Hepatocyte (in vitro differentiated cells): ENCODE data around the gene VPS13D. TPM values are rescaled to one million over a fixed set of nuclear protein-coding genes. Genes with fewer than 3 reads are reported as not detected.

Experiments used
- DNase-seq: peaks from one replicate; pipeline ENCODE4 v3.0.0-alpha.2; 2016; ENCODE audit warnings: low spot score
- H2AFZ ChIP-seq: fragments of 200-600 bp; sonication (generic); 2 replicates; pipeline ENCODE4 v1.6.0; 2016; ENCODE audit warnings: antibody characterized with exemption, mild to moderate bottlenecking
- H3K27ac ChIP-seq: fragments of 200-600 bp; sonication (generic); 2 replicates; pipeline ENCODE4 v1.5.1; 2016; ENCODE audit warnings: mild to moderate bottlenecking
- H3K27me3 ChIP-seq: fragments of 200-600 bp; sonication (generic); 2 replicates; pipeline ENCODE4 v1.6.1; 2016
- H3K36me3 ChIP-seq: fragments of 200-600 bp; sonication (generic); replicated peaks from 2 replicates; pipeline ENCODE4 v1.5.1; 2016; ENCODE audit warnings: low read depth; ENCODE audit not compliant: insufficient read depth
- H3K4me1 ChIP-seq: fragments of 200-600 bp; sonication (generic); 2 replicates; pipeline ENCODE4 v1.5.1; 2016; ENCODE audit warnings: mild to moderate bottlenecking, moderate library complexity; ENCODE audit not compliant: insufficient read depth
- H3K4me2 ChIP-seq: fragments of 200-600 bp; sonication (generic); 2 replicates; pipeline ENCODE4 v1.6.0; 2016
- H3K4me3 ChIP-seq: fragments of 200-600 bp; sonication (generic); 2 replicates; pipeline ENCODE4 v1.5.1; 2016; ENCODE audit warnings: mild to moderate bottlenecking
- H3K79me2 ChIP-seq: fragments of 200-600 bp; sonication (generic); 2 replicates; pipeline ENCODE4 v1.6.0; 2017; ENCODE audit warnings: mild to moderate bottlenecking
- H3K9me2 ChIP-seq: fragments of 200-600 bp; sonication (generic); replicated peaks from 2 replicates; pipeline ENCODE4 v1.6.0; 2017; ENCODE audit warnings: mild to moderate bottlenecking; ENCODE audit not compliant: insufficient read depth
- H3K9me3 ChIP-seq: fragments of 200-600 bp; sonication (generic); 2 replicates; pipeline ENCODE4 v1.5.1; 2016; ENCODE audit warnings: low read depth, mild to moderate bottlenecking
- H4K20me1 ChIP-seq: fragments of 200-600 bp; sonication (generic); 2 replicates; pipeline ENCODE4 v1.6.0; 2016; ENCODE audit warnings: mild to moderate bottlenecking; ENCODE audit not compliant: insufficient read depth, poor library complexity, severe bottlenecking
- EZH2 ChIP-seq: fragments of 200-600 bp; sonication (generic); IDR thresholded peaks from 2 replicates; pipeline ENCODE4 v1.6.1; 2016; ENCODE audit warnings: antibody characterized with exemption, mild to moderate bottlenecking, borderline replicate concordance
- EZH2phosphoT487 ChIP-seq: fragments of 200-600 bp; sonication (generic); IDR thresholded peaks from one replicate; pipeline ENCODE4 v1.6.1; 2018; ENCODE audit warnings: antibody characterized with exemption, mild to moderate bottlenecking, low read depth, moderate library complexity; ENCODE audit not compliant: unreplicated experiment, severe bottlenecking
- WGBS: methylation state at CpG from one replicate; pipeline ENCODE4 v1.1.6; 2016; ENCODE audit warnings: low lambda C conversion rate; ENCODE audit errors: missing lambda C conversion rate; 5-methylcytosine and 5-hydroxymethylcytosine counted together
- polyA plus RNA-seq: library from polyadenylated mRNA; unstranded; fragments of >200 nt; fragmentation: Nextera tagmentation; extraction: Ambion mirVana; gene quantifications from 2 replicates; pipeline ENCODE4 v1.2.1, GENCODE V29; 2016
- total RNA-seq: library from RNA; depleted of rRNA; stranded (reverse); fragments of >200 nt; gene quantifications from 2 replicates; pipeline ENCODE4 v1.2.3, GENCODE V29; 2014
- TF ChIP-seq, protein P1 (sequence below): fragments of 200-600 bp; sonication (generic); IDR thresholded peaks from 2 replicates; pipeline ENCODE4 v1.5.1; 2016; ENCODE audit warnings: antibody characterized with exemption, mild to moderate bottlenecking; ENCODE audit not compliant: poor library complexity

Gene VPS13D
- total and polyA plus RNA-seq, 2 experiments from 2014 or later: 7.3 to 32.2 TPM

DNA sequence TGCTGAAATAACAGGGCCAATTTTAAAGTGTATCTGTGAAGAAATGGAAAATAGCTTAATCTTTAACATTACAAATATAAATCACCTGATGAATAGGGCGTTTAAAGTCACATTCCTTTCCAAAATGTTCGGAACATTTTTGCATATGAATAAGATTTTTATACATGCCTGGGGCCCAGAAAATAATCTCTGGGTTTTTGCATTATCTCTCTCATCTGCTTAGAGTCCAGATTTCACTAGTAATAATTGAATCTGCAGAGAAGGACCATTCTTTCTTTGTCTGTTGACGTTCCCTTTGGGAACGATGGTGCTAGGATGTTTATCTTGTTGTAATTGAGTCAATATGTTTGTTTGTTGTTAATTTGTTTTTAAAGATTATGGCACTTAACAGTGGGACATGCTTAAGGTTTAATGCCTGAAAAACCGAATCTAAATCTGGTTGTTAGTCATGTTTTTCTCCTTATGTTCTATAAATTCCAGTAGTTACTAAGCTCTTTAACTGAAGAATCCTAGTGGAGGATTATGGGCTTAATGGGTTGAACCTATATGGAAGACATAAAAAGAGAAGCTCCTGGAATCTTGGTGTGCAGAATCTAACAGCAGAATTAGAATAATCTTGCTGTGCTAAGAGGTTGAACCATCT, 140.6 kb downstream of the VPS13D start:
- Histone ChIP-seq H3K4me1 (no peaks in the 10 kb centered on the region), H3K27me3 (no peaks in the 10 kb centered on the region), H2AFZ (no peak overlapping the region), H3K4me3 (no peak overlapping the region), H3K4me2 (no peak overlapping the region), H3K79me2 (no peaks in the 10 kb centered on the region), H3K9me2 (no peaks in the 10 kb centered on the region), H3K27ac (no peak overlapping the region), H4K20me1 (no peaks in the 10 kb centered on the region), H3K9me3 (no peaks in the 10 kb centered on the region), H3K36me3 (no peaks in the 10 kb centered on the region)
- WGBS: 51% methylated on average over 5 of the region's 5 CpGs
- no peak for DNase-seq
- TF ChIP-seq, protein P1, sequence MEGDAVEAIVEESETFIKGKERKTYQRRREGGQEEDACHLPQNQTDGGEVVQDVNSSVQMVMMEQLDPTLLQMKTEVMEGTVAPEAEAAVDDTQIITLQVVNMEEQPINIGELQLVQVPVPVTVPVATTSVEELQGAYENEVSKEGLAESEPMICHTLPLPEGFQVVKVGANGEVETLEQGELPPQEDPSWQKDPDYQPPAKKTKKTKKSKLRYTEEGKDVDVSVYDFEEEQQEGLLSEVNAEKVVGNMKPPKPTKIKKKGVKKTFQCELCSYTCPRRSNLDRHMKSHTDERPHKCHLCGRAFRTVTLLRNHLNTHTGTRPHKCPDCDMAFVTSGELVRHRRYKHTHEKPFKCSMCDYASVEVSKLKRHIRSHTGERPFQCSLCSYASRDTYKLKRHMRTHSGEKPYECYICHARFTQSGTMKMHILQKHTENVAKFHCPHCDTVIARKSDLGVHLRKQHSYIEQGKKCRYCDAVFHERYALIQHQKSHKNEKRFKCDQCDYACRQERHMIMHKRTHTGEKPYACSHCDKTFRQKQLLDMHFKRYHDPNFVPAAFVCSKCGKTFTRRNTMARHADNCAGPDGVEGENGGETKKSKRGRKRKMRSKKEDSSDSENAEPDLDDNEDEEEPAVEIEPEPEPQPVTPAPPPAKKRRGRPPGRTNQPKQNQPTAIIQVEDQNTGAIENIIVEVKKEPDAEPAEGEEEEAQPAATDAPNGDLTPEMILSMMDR: no peak
- TF ChIP-seq EZH2: no peak
- no peak for TF ChIP-seq EZH2phosphoT487

GRCh38 chr1:12371053-12371452, 141.2 kb downstream of the VPS13D start:
- no peaks in the 10 kb centered on the region for H3K9me3 ChIP-seq
- no peaks in the 10 kb centered on the region for H3K79me2 ChIP-seq
- 85% methylated on average over 4 of the region's 5 CpGs for WGBS
- TF ChIP-seq EZH2 (no peak), EZH2phosphoT487 (no peak)
- TF ChIP-seq, protein P1: no peak
- no peaks in the 10 kb centered on the region for H3K4me1 ChIP-seq
- H3K27me3 ChIP-seq: no peaks in the 10 kb centered on the region
- H2AFZ ChIP-seq: no peak overlapping the region
- no peak overlapping the region for H3K4me2 ChIP-seq
- no peak overlapping the region for H3K27ac ChIP-seq
- no peaks in the 10 kb centered on the region for H3K9me2 ChIP-seq
- no peaks in the 10 kb centered on the region for H4K20me1 ChIP-seq
- H3K4me3 ChIP-seq: no peak overlapping the region
- no peak for DNase-seq
- H3K36me3 ChIP-seq: no peaks in the 10 kb centered on the region

- Histone ChIP-seq H2AFZ (no peak overlapping the region), H3K27me3 (no peaks in the 10 kb centered on the region), H4K20me1 (no peaks in the 10 kb centered on the region), H3K27ac (no peak overlapping the region), H3K4me2 (no peak overlapping the region), H3K9me3 (no peaks in the 10 kb centered on the region), H3K4me1 (no peaks in the 10 kb centered on the region), H3K9me2 (no peaks in the 10 kb centered on the region), H3K36me3 (no peaks in the 10 kb centered on the region), H3K79me2 (no peaks in the 10 kb centered on the region), H3K4me3 (no peak overlapping the region)
- 100% methylated on average over 2 of the region's 2 CpGs for WGBS
- DNase-seq: no peak
- TF ChIP-seq, protein P1: no peak
- TF ChIP-seq EZH2phosphoT487 (no peak), EZH2 (no peak)
Measured at GRCh38 chr1:12372180-12372579, 142.3 kb downstream of the VPS13D start.
